Endometrial microvascular endothelial cells (primary cell): ENCODE measurements around the gene LRP8. TPM values are rescaled to one million over a fixed set of nuclear protein-coding genes. Genes with fewer than 3 reads are reported as not detected.

Experiments used
- in situ Hi-C: cut with HindIII; loops from 2 replicates; pipeline ENCODE4 v1.10.0; 2017; ENCODE audit warnings: low sequenced_read_pairs, low pct_unique_long_range_greater_than_20kb; ENCODE audit errors: inconsistent ontology term
- total RNA-seq: library from RNA; depleted of rRNA; stranded (reverse); fragments of >200 nt; gene quantifications from one replicate; pipeline ENCODE4 v1.2.3, GENCODE V29; 2015; ENCODE audit errors: inconsistent ontology term

LRP8 gene
- total RNA-seq, 1 donor from 2014 or later: 44.5 TPM

GRCh38 chr1:53276902-53277281 lies 51.0 kb downstream of the LRP8 start:
- in situ Hi-C loops: no loop called here

GRCh38 chr1:53276153-53276901 lies 51.5 kb downstream of the LRP8 start:
- in situ Hi-C loops: no loop called here

GRCh38 chr1:53275566-53275965 lies 52.3 kb downstream of the LRP8 start:
- in situ Hi-C loops: no loop called here

GRCh38 chr1:53274541-53275185 lies 53.2 kb downstream of the LRP8 start:
- in situ Hi-C loops: no loop called here

- in situ Hi-C loops: no loop called here
Measured at GRCh38 chr1:53274026-53274425, 53.8 kb downstream of the LRP8 start.

- in situ Hi-C loops: no loop called here
Measured at GRCh38 chr1:53273526-53273925, 54.3 kb downstream of the LRP8 start.

GRCh38 chr1:53272349-53272748 lies 55.5 kb downstream of the LRP8 start:
- in situ Hi-C loops: no loop called here

- in situ Hi-C loops: no loop called here
Measured at GRCh38 chr1:53271446-53272090, 56.3 kb downstream of the LRP8 start.

GRCh38 chr1:53270873-53271272 lies 57.0 kb downstream of the LRP8 start:
- in situ Hi-C loops: no loop called here

GRCh38 chr1:53270107-53270506 lies 57.8 kb downstream of the LRP8 start:
- in situ Hi-C loops: no loop called here

GRCh38 chr1:53267761-53268160 lies 60.1 kb downstream of the LRP8 start:
- in situ Hi-C loops: no loop called here

GRCh38 chr1:53266038-53266437 lies 61.8 kb downstream of the LRP8 start:
- in situ Hi-C loops: no loop called here

GRCh38 chr1:53265581-53265980 lies 62.3 kb downstream of the LRP8 start:
- in situ Hi-C loops: no loop called here

GRCh38 chr1:53264048-53264447 lies 63.8 kb downstream of the LRP8 start:
- in situ Hi-C loops: no loop called here

GRCh38 chr1:53262000-53262399 lies 65.9 kb downstream of the LRP8 start:
- in situ Hi-C loops: no loop called here

GRCh38 chr1:53260631-53261247 lies 67.1 kb downstream of the LRP8 start:
- in situ Hi-C loops: no loop called here

GRCh38 chr1:53259932-53260331 lies 67.9 kb downstream of the LRP8 start:
- in situ Hi-C loops: no loop called here

GRCh38 chr1:53258216-53258615 lies 69.7 kb downstream of the LRP8 start:
- in situ Hi-C loops: no loop called here

- in situ Hi-C loops: no loop called here
Measured at GRCh38 chr1:53257454-53258081, 70.3 kb downstream of the LRP8 start.
